Measurements from ENCODE around the gene PHLDA1.

The PHLDA1 gene

DNA sequence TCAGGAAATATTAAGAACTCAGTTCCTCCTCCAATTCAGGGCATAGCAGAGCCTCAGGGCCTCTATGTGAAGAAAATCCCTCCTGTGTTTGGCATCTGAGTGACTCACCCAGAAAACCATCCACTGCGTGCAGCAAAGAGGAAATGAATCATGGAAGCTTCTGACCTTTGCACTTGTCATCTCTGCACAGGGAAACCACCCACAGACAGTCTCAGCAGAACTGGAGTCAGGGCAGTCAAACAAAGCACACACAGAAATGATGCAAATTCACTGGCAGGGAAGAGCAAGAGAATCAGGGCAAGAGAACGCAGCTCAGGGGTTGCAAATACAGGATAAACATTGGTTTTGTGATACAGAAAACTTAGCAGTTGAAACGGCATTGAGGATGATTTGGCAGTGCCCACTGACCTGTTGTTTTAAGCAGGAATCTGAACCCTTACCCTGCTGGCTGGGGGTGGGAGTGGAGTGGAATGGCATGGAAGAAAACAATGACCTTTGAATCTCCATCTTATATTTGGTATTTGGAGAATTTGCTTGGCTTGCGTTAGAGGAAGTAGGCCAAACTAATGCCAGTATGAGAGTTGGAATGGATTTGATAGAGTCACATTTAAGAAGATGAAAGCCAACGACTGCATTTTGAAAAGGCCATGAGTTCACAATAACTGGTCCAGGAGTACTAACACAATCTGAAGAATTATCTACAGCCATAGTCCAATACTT lies 53.5 kb downstream of the PHLDA1 start:
- CTCF ChIA-PET: interaction anchor here (1.5 kb wide), 1 partner anchor 425 kb away, joined by 4 read pairs; no protein-coding TSS in a partner anchor
- TF ChIP-seq CTCF (IDR thresholded peaks at IDR 0.05; ENCODE audit: insufficient read depth, low read length, missing control alignments): peak; percentile 1
- H3K4me3 ChIP-seq (ENCODE audit: low read depth, low read length): no peak overlapping the region
- DNase-seq (ENCODE audit: low read depth, low spot score): peak; percentile 99
- POLR2A ChIA-PET: interaction anchor here (2.3 kb wide), 1 partner anchor 53 kb away, joined by 9 read pairs; the partner anchor contains the start of gene PHLDA1

- CTCF ChIA-PET: interaction anchor here (1.5 kb wide), 1 partner anchor 424 kb away, joined by 4 read pairs; no protein-coding TSS in a partner anchor
- no peak overlapping the region for H3K4me3 ChIP-seq (ENCODE audit: low read depth, low read length)
Measured at GRCh38 chr12:75977590-75977951, 54.0 kb downstream of the PHLDA1 start.

GRCh38 chr12:75976913-75977312 lies 54.7 kb downstream of the PHLDA1 start:
- ChIA-PET CTCF (interaction anchor here (1.5 kb wide), 1 partner anchor 424 kb away, joined by 4 read pairs; no protein-coding TSS in a partner anchor), POLR2A (interaction anchor here (2.3 kb wide), 1 partner anchor 55 kb away, joined by 9 read pairs; the partner anchor contains the start of gene PHLDA1)
- no peak for DNase-seq (ENCODE audit: low read depth, low spot score)
- H3K4me3 ChIP-seq (ENCODE audit: low read depth, low read length): no peak overlapping the region
- no peak for TF ChIP-seq CTCF (IDR thresholded peaks at IDR 0.05; ENCODE audit: insufficient read depth, low read length, missing control alignments)

More at GRCh38 chr12:75977590-75977951, 54.0 kb downstream of the PHLDA1 start:
- POLR2A ChIA-PET: interaction anchor here (2.3 kb wide), 1 partner anchor 54 kb away, joined by 9 read pairs; the partner anchor contains the start of gene PHLDA1
- DNase-seq (ENCODE audit: low read depth, low spot score): no peak
- TF ChIP-seq CTCF (IDR thresholded peaks at IDR 0.05; ENCODE audit: insufficient read depth, low read length, missing control alignments): no peak

DNA sequence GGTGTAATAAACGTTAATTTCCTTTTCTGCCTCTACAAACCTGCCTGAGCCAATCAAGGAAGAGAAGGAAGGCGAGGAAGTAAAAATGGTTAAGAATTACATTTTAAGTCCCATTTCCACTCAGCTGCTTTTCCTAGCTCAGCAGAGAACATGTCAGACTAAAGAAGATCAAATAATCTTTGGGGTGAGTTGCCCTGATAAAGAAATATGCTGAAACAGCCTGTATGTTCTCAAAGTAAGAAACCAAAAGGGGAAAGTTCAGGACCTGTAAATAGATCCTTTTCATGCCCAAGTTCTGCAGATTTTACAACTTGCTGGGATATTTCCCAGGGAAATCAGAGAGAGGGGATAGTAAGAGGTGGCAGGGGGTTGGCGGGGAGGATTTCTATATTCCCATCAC lies 55.5 kb downstream of the PHLDA1 start:
- CTCF ChIA-PET: interaction anchor here (1.2 kb wide), 1 partner anchor 21 kb away, joined by 3 read pairs; no protein-coding TSS in a partner anchor
- TF ChIP-seq CTCF (IDR thresholded peaks at IDR 0.05; ENCODE audit: insufficient read depth, low read length, missing control alignments): no peak
- no peak for DNase-seq (ENCODE audit: low read depth, low spot score)
- POLR2A ChIA-PET: no interaction called here
- H3K4me3 ChIP-seq (ENCODE audit: low read depth, low read length): no peak overlapping the region

- DNase-seq (ENCODE audit: low read depth, low spot score): no peak
- TF ChIP-seq CTCF (IDR thresholded peaks at IDR 0.05; ENCODE audit: insufficient read depth, low read length, missing control alignments): no peak
- ChIA-PET CTCF (interaction anchor here (1.2 kb wide), 1 partner anchor 20 kb away, joined by 3 read pairs; no protein-coding TSS in a partner anchor), POLR2A (no interaction called here)
- H3K4me3 ChIP-seq (ENCODE audit: low read depth, low read length): no peak overlapping the region
Measured at GRCh38 chr12:75975702-75976101, 55.9 kb downstream of the PHLDA1 start.
